Central memory CD4-positive, alpha-beta T cell (primary cell): Measurements from ENCODE around the gene EDEM2.
A peak's percentile ranks its signal among the peaks of the same experiment; 100 is the strongest.
"Not testable (repeated sequence)": the region's sequence is repeated elsewhere in the genome, so short reads cannot be mapped to it uniquely, and the experiment has no call there.

Experiments
- DNase-seq: peaks from one replicate; pipeline ENCODE4 v3.0.0; 2022
- total RNA-seq, 3 experiments: gene quantifications; one replicate each; lab custom pipeline; 2026; lab: John Stamatoyannopoulos, UW

Gene EDEM2
- total RNA-seq = 23.2 to 31.7 (median 27.6) reads per million in 3 experiments

- peak; percentile 93 for DNase-seq
Observed at GRCh38 chr20:35146920-35147574, at the start of gene EDEM2. EDEM2 (minus strand) TSS chr20:35147336; CDS start chr20:35147258, 78 bp downstream.

- DNase-seq = no peak
Observed at GRCh38 chr20:35196313-35196712, 49.2 kb upstream of the EDEM2 start.

- DNase-seq = not testable (repeated sequence)
Observed at GRCh38 chr20:35193031-35193791, 46.1 kb upstream of the EDEM2 start.

- DNase-seq = no peak
Observed at GRCh38 chr20:35192118-35192872, 45.2 kb upstream of the EDEM2 start.

GRCh38 chr20:35191419-35192117 is 44.4 kb upstream of the EDEM2 start:
- DNase-seq = no peak

- DNase-seq = no peak
Observed at GRCh38 chr20:35190556-35190955, 43.4 kb upstream of the EDEM2 start.

- DNase-seq = not testable (repeated sequence)
Observed at GRCh38 chr20:35189223-35189622, 42.1 kb upstream of the EDEM2 start.

- DNase-seq = no peak
Observed at GRCh38 chr20:35187584-35188190, 40.6 kb upstream of the EDEM2 start.

GRCh38 chr20:35186691-35187289 is 39.7 kb upstream of the EDEM2 start:
- DNase-seq = not testable (repeated sequence)

- no peak for DNase-seq
Observed at GRCh38 chr20:35181731-35182130, 34.6 kb upstream of the EDEM2 start.

- DNase-seq = no peak
Observed at GRCh38 chr20:35180266-35180665, 33.1 kb upstream of the EDEM2 start.

- DNase-seq = no peak
Observed at GRCh38 chr20:35179292-35180212, 32.4 kb upstream of the EDEM2 start.

- no peak for DNase-seq
Observed at GRCh38 chr20:35176132-35176531, 29.0 kb upstream of the EDEM2 start.

- no peak for DNase-seq
Observed at GRCh38 chr20:35174458-35175216, 27.5 kb upstream of the EDEM2 start.

GRCh38 chr20:35173576-35174192 is 26.5 kb upstream of the EDEM2 start:
- no peak for DNase-seq

- no peak for DNase-seq
Observed at GRCh38 chr20:35172434-35172806, 25.3 kb upstream of the EDEM2 start.

GRCh38 chr20:35171753-35172433 is 24.8 kb upstream of the EDEM2 start, which contains the start of gene PROCR:
PROCR (plus strand) TSS chr20:35172072; CDS start chr20:35172155, 83 bp downstream.
- DNase-seq = no peak

GRCh38 chr20:35171438-35171752 is 24.3 kb upstream of the EDEM2 start:
- no peak for DNase-seq
